WTC11 (cell line): ENCODE results near the gene EEIG2. TPM values are rescaled to one million over a fixed set of nuclear protein-coding genes. Genes with fewer than 3 reads are reported as not detected.

Source experiments
- ATAC-seq: fragments of 200-7000 bp; cut with Tn5 transposase; 2 replicates; pipeline ENCODE4 v1.10.0; 2021; ENCODE audit warnings: mild to moderate bottlenecking, moderate library complexity
- CTCF ChIA-PET: fragments of 300-600 bp; sonication (Branson Sonifier 250); formaldehyde crosslinking; loops from one replicate; lab custom pipeline; 2021; ENCODE audit warnings: antibody characterized with exemption; lab: Charles Lee
- POLR2A ChIA-PET: fragments of 350-600 bp; sonication (Branson Sonifier 250); formaldehyde crosslinking; loops from one replicate; lab custom pipeline; 2021; ENCODE audit warnings: antibody characterized with exemption; lab: Charles Lee
- DNase-seq: peaks from one replicate; pipeline ENCODE4 v3.0.0; 2021; ENCODE audit warnings: low spot score
- H3K27ac Mint-ChIP-seq: 2 replicates; pipeline ENCODE4 v1.8.0; 2021; ENCODE audit warnings: mixed read lengths
- H3K27me3 Mint-ChIP-seq: 2 replicates; pipeline ENCODE4 v1.8.0; 2021; ENCODE audit warnings: low read depth, mild to moderate bottlenecking, moderate library complexity, mixed read lengths
- H3K36me3 Mint-ChIP-seq: 2 replicates; pipeline ENCODE4 v1.8.0; 2021; ENCODE audit warnings: mixed read lengths
- H3K4me1 Mint-ChIP-seq: 2 replicates; pipeline ENCODE4 v1.8.0; 2022; ENCODE audit warnings: mixed read lengths
- H3K4me3 Mint-ChIP-seq: 2 replicates; pipeline ENCODE4 v1.8.0; 2021; ENCODE audit warnings: mild to moderate bottlenecking, moderate library complexity, mixed read lengths
- H3K9me3 Mint-ChIP-seq: 2 replicates; pipeline ENCODE4 v1.8.0; 2021; ENCODE audit warnings: mixed read lengths
- AR ChIP-seq: fragments of 250-450 bp; sonication (Bioruptor Pico); IDR thresholded peaks from 2 replicates; pipeline ENCODE4 v1.9.0; 2021; ENCODE audit warnings: mild to moderate bottlenecking
- ATF1 ChIP-seq: sonication (generic); formaldehyde crosslinking; IDR thresholded peaks from 2 replicates; pipeline ENCODE4 v1.8.1; 2023; ENCODE audit warnings: mild to moderate bottlenecking, moderate library complexity, missing genetic modification reagents
- ATF2 ChIP-seq: sonication (generic); formaldehyde crosslinking; IDR thresholded peaks from 2 replicates; pipeline ENCODE4 v1.8.1; 2022; ENCODE audit warnings: low read depth, missing genetic modification reagents, borderline replicate concordance
- CTCF ChIP-seq: fragments of 200-600 bp; IDR thresholded peaks from 2 replicates; pipeline ENCODE4 v1.8.0; 2022; ENCODE audit warnings: antibody characterized with exemption
- E2F4 ChIP-seq: sonication (generic); formaldehyde crosslinking; IDR thresholded peaks from 2 replicates; pipeline ENCODE4 v1.8.1; 2022; ENCODE audit warnings: low read depth, mild to moderate bottlenecking, moderate library complexity, missing genetic modification reagents, borderline replicate concordance
- EMX1 ChIP-seq: fragments of 250-450 bp; sonication (Bioruptor Pico); IDR thresholded peaks from 2 replicates; pipeline ENCODE4 v1.8.0; 2021; ENCODE audit warnings: mild to moderate bottlenecking
- GABPB1 ChIP-seq: sonication (generic); formaldehyde crosslinking; IDR thresholded peaks from 2 replicates; pipeline ENCODE4 v1.8.1; 2023; ENCODE audit warnings: mild to moderate bottlenecking, missing genetic modification reagents
- HMGA2 ChIP-seq: fragments of 250-450 bp; sonication (Bioruptor Pico); IDR thresholded peaks from 2 replicates; pipeline ENCODE4 v1.4.0; 2021; ENCODE audit warnings: mild to moderate bottlenecking, moderate library complexity
- JAZF1 ChIP-seq: fragments of 250-450 bp; sonication (Bioruptor Pico); IDR thresholded peaks from 2 replicates; pipeline ENCODE4 v1.9.0; 2021; ENCODE audit warnings: moderate library complexity, mild to moderate bottlenecking, inconsistent platforms
- JUN ChIP-seq: sonication (generic); formaldehyde crosslinking; IDR thresholded peaks from 2 replicates; pipeline ENCODE4 v1.8.0; 2023; ENCODE audit warnings: mild to moderate bottlenecking, missing genetic modification reagents
- NR2C2 ChIP-seq: sonication (generic); formaldehyde crosslinking; IDR thresholded peaks from 2 replicates; pipeline ENCODE4 v1.8.0; 2022; ENCODE audit warnings: mild to moderate bottlenecking, missing genetic modification reagents
- PRDM15 ChIP-seq: sonication (generic); formaldehyde crosslinking; IDR thresholded peaks from 2 replicates; pipeline ENCODE4 v1.8.0; 2022; ENCODE audit warnings: missing genetic modification reagents
- RELA ChIP-seq: sonication (generic); formaldehyde crosslinking; IDR thresholded peaks from 2 replicates; pipeline ENCODE4 v1.8.1; 2022; ENCODE audit warnings: missing genetic modification reagents, mild to moderate bottlenecking, borderline replicate concordance
- TCF7 ChIP-seq: sonication (generic); formaldehyde crosslinking; IDR thresholded peaks from 2 replicates; pipeline ENCODE4 v1.8.0; 2022; ENCODE audit warnings: mild to moderate bottlenecking, low read depth, missing genetic modification reagents, moderate library complexity
- ZNF138 ChIP-seq: sonication (generic); formaldehyde crosslinking; conservative IDR thresholded peaks from 2 replicates; pipeline ENCODE4 v1.8.1; 2022; ENCODE audit warnings: mild to moderate bottlenecking, moderate library complexity, missing genetic modification reagents
- ZNF219 ChIP-seq: sonication (generic); formaldehyde crosslinking; IDR thresholded peaks from 2 replicates; pipeline ENCODE4 v1.8.0; 2023; ENCODE audit warnings: missing genetic modification reagents, mild to moderate bottlenecking, borderline replicate concordance
- ZNF263 ChIP-seq: sonication (generic); formaldehyde crosslinking; IDR thresholded peaks from 2 replicates; pipeline ENCODE4 v1.8.1; 2022; ENCODE audit warnings: low read depth, mild to moderate bottlenecking, moderate library complexity, missing genetic modification reagents
- total RNA-seq: library from RNA; stranded (reverse); gene quantifications from 3 replicates; pipeline ENCODE4 v1.2.3, GENCODE V29; 2021

The EEIG2 gene
- total RNA-seq, 1 experiment from 2014 or later: 65.7 TPM

- TF ChIP-seq E2F4 (CRISPR knock-in tag) (no peak), TCF7 (CRISPR knock-in tag) (no peak), JAZF1 (CRISPR knock-in tag) (no peak), ATF1 (CRISPR knock-in tag) (no peak), ATF2 (no peak)
- Mint-ChIP-seq H3K4me3 (no peak overlapping the region), H3K36me3 (no peaks in the 10 kb centered on the region), H3K27me3 (no peaks in the 10 kb centered on the region), H3K27ac (no peak overlapping the region), H3K4me1 (peaks cover 33% of the 10 kb centered on the region), H3K9me3 (no peaks in the 10 kb centered on the region)
- ATAC-seq (no peak), DNase-seq (no peak)
- ChIA-PET CTCF (no interaction called here), POLR2A (no interaction called here)
These were observed 32.3 kb downstream of the EEIG2 start for GRCh38 chr1:108592030-108592759.

- no peak for ATAC-seq
- ChIA-PET CTCF (no interaction called here), POLR2A (no interaction called here)
- H3K27ac Mint-ChIP-seq: no peak overlapping the region
- H3K4me1 Mint-ChIP-seq: peaks cover 29% of the 10 kb centered on the region
- no peaks in the 10 kb centered on the region for H3K9me3 Mint-ChIP-seq
- DNase-seq: no peak
- no peak overlapping the region for H3K4me3 Mint-ChIP-seq
- H3K36me3 Mint-ChIP-seq: no peaks in the 10 kb centered on the region
- TF ChIP-seq PRDM15 (CRISPR knock-in tag) (no peak), ZNF263 (no peak), EMX1 (CRISPR knock-in tag) (no peak), RELA (CRISPR knock-in tag) (no peak), HMGA2 (CRISPR knock-in tag) (no peak), ZNF219 (CRISPR knock-in tag) (no peak), NR2C2 (CRISPR knock-in tag) (no peak), ZNF138 (CRISPR knock-in tag) (no peak), ATF1 (CRISPR knock-in tag) (no peak), AR (no peak), JUN (no peak), CTCF (no peak), GABPB1 (CRISPR knock-in tag) (no peak)
- H3K27me3 Mint-ChIP-seq: no peaks in the 10 kb centered on the region
These were observed 33.5 kb downstream of the EEIG2 start for GRCh38 chr1:108593448-108593847.
